HepG2 (cell line): Measurements from ENCODE around the gene MAGEA9. TPM values are rescaled to one million over a fixed set of nuclear protein-coding genes. Genes with fewer than 3 reads are reported as not detected.

ENCODE experiments used
- ATAC-seq: fragments of 200-7000 bp; cut with Tn5 transposase; 3 replicates; pipeline ENCODE4 v1.9.1; 2020; ENCODE audit warnings: mild to moderate bottlenecking, moderate library complexity
- BruUV-seq: library from RNA; stranded (reverse); fragments of 400-500 nt; replicated peaks from 2 replicates; lab custom pipeline; 2021; lab: Mats Ljungman, UMichigan
- CTCF ChIA-PET: fragments of 300-600 bp; formaldehyde crosslinking; extraction: SDS; loops from one replicate; lab custom pipeline; 2021; ENCODE audit warnings: low total read pairs, inconsistent platforms, low intra/inter-chr PET ratio; lab: Yijun Ruan, JAX
- POLR2A ChIA-PET: fragments of 350-600 bp; sonication (Branson Sonifier 250); formaldehyde crosslinking; loops from one replicate; lab custom pipeline; 2020; ENCODE audit warnings: antibody characterized with exemption, inconsistent platforms; lab: Yijun Ruan, JAX
- DNase-seq: peaks from one replicate; pipeline ENCODE4 v3.0.0-alpha.2; 2015; ENCODE audit warnings: low spot score
- FAIRE-seq: peaks from 3 replicates; lab custom pipeline; 2011; peaks lifted over from hg19 to GRCh38; lab: Jason Lieb, UNC
- H2AFZ ChIP-seq: one replicate; pipeline ENCODE4 v1.6.1; 2011; ENCODE audit warnings: low read length, inconsistent platforms
- H3K27ac ChIP-seq: fragments of 300-600 bp; 3 replicates; pipeline ENCODE4 v1.8.0; 2011; ENCODE audit warnings: mixed run types, mild to moderate bottlenecking, mixed read lengths, low read length, inconsistent platforms; ENCODE audit not compliant: insufficient read depth; ENCODE audit errors: extremely low read length
- H3K27me3 ChIP-seq, 2 experiments: fragments of 200-600 bp in 1 of 2; 2 replicates in 1 of 2; 3 replicates in 1 of 2; pipeline versions ENCODE4 v1.6.0 to v1.8.0; 2011; ENCODE audit warnings: low read length in 2 of 2, mild to moderate bottlenecking in 2 of 2, moderate library complexity in 2 of 2, inconsistent platforms in 1 of 2; ENCODE audit not compliant: insufficient read depth in 2 of 2, control insufficient read depth in 1 of 2
- H3K36me3 ChIP-seq, 2 experiments: fragments of 200-600 bp in 1 of 2; replicated peaks in 1 of 2; 2 replicates in 1 of 2; 3 replicates in 1 of 2; pipeline versions ENCODE4 v1.5.1 to v1.8.0; 2011; ENCODE audit warnings: low read length in 2 of 2, inconsistent platforms in 1 of 2; ENCODE audit not compliant: insufficient read depth in 2 of 2, control insufficient read depth in 1 of 2
- H3K4me1 ChIP-seq: 2 replicates; pipeline ENCODE4 v1.5.1; 2012; ENCODE audit warnings: low read length, inconsistent platforms; ENCODE audit not compliant: insufficient read depth
- H3K4me2 ChIP-seq: 2 replicates; pipeline ENCODE4 v1.6.0; 2011; ENCODE audit warnings: low read depth, low read length, inconsistent platforms
- H3K4me3 ChIP-seq, 3 experiments: fragments of 200-600 bp in 1 of 3; sonication (generic), shearing (Covaris generic) in 1 of 3; replicated peaks in 1 of 3; 2 replicates each; pipeline ENCODE4 v1.5.1; 2011 to 2016; ENCODE audit warnings: low read length in 3 of 3, inconsistent platforms in 2 of 3, low read depth in 2 of 3, mild to moderate bottlenecking in 2 of 3, control low read depth in 1 of 3, mixed read lengths in 1 of 3; ENCODE audit not compliant: insufficient read depth in 1 of 3
- H3K79me2 ChIP-seq: one replicate; pipeline ENCODE4 v1.6.1; 2011; ENCODE audit warnings: low read length, inconsistent platforms; ENCODE audit not compliant: insufficient read depth
- H3K9ac ChIP-seq: 2 replicates; pipeline ENCODE4 v1.6.0; 2011; ENCODE audit warnings: mild to moderate bottlenecking, low read depth, low read length, inconsistent platforms; ENCODE audit not compliant: insufficient read depth
- H3K9me3 ChIP-seq: 2 replicates; pipeline ENCODE4 v1.5.1; 2012; ENCODE audit warnings: mild to moderate bottlenecking, low read length
- H4K20me1 ChIP-seq: 2 replicates; pipeline ENCODE4 v1.6.0; 2011; ENCODE audit warnings: inconsistent platforms, mild to moderate bottlenecking, low read length, moderate library complexity; ENCODE audit not compliant: insufficient read depth
- BRF2 ChIP-seq: sonication (generic); formaldehyde crosslinking; IDR thresholded peaks from 2 replicates; pipeline ENCODE4 v1.8.1; 2022; ENCODE audit warnings: mild to moderate bottlenecking, missing genetic modification reagents
- CENPT ChIP-seq: sonication (generic); formaldehyde crosslinking; IDR thresholded peaks from 2 replicates; pipeline ENCODE4 v1.8.0; 2022; ENCODE audit warnings: low read depth, mild to moderate bottlenecking, moderate library complexity, missing genetic modification reagents
- FOXK1 ChIP-seq: sonication (generic); formaldehyde crosslinking; IDR thresholded peaks from 2 replicates; pipeline ENCODE4 v1.4.0; 2020; ENCODE audit warnings: low read depth, missing genetic modification reagents, borderline replicate concordance
- FOXP4 ChIP-seq: sonication (generic); formaldehyde crosslinking; IDR thresholded peaks from 2 replicates; pipeline ENCODE4 v1.4.0; 2020; ENCODE audit warnings: missing genetic modification reagents
- NR0B2 ChIP-seq: sonication (generic); formaldehyde crosslinking; IDR thresholded peaks from 2 replicates; pipeline ENCODE4 v1.4.0; 2020; ENCODE audit warnings: mild to moderate bottlenecking, missing genetic modification reagents
- PRDM10 ChIP-seq: sonication (generic); formaldehyde crosslinking; IDR thresholded peaks from 2 replicates; pipeline ENCODE4 v1.4.0; 2020; ENCODE audit warnings: low read depth, missing genetic modification reagents
- SMAD1 ChIP-seq: sonication (generic); formaldehyde crosslinking; IDR thresholded peaks from 2 replicates; pipeline ENCODE4 v1.4.0; 2020; ENCODE audit warnings: missing genetic modification reagents, low read depth, mild to moderate bottlenecking, borderline replicate concordance
- XBP1 ChIP-seq: sonication (generic); formaldehyde crosslinking; IDR thresholded peaks from 2 replicates; pipeline ENCODE4 v1.5.0; 2020; ENCODE audit warnings: missing genetic modification reagents
- ZNF484 ChIP-seq: sonication (generic); formaldehyde crosslinking; IDR thresholded peaks from 2 replicates; pipeline ENCODE4 v1.5.1; 2020; ENCODE audit warnings: mild to moderate bottlenecking, low read depth, missing genetic modification reagents, borderline replicate concordance
- ZNF652 ChIP-seq: IDR thresholded peaks from 2 replicates; pipeline ENCODE4 v1.6.1; 2016; ENCODE audit warnings: low read depth, borderline replicate concordance
- WGBS: methylation state at CpG from one replicate; pipeline ENCODE4 v1.1.6; 2017; ENCODE audit warnings: low lambda C conversion rate; 5-methylcytosine and 5-hydroxymethylcytosine counted together
- in situ Hi-C: cut with HindIII; loops from 2 replicates; pipeline ENCODE4 v1.10.0; 2017; ENCODE audit warnings: low pct_unique_long_range_greater_than_20kb; ENCODE audit not compliant: extremely low pct_ligation_motif_present
- intact Hi-C: fragments of 100-400 bp; cut with micrococcal nuclease; formaldehyde crosslinking; loops from one replicate; pipeline ENCODE4 v1.10.0; 2022; ENCODE audit not compliant: unreplicated experiment
- polyA plus RNA-seq, 8 experiments: library from polyadenylated mRNA; depleted of rRNA in 3 of 8; stranded (reverse) in 7 of 8; unstranded in 1 of 8; fragments of >200 nt; fragmentation: Illumina TruSeq in 4 of 8; extraction: Trizol in 4 of 8; gene quantifications; 2 replicates each; pipeline versions ENCODE4 v1.2.1 to v1.2.3, GENCODE V29; 2011 to 2016; ENCODE audit warnings: low read depth in 4 of 8, missing spikeins in 1 of 8, mixed read lengths in 1 of 8; ENCODE audit not compliant: insufficient read depth in 1 of 8
- total RNA-seq, 5 experiments: library from RNA; depleted of rRNA; stranded (reverse); fragments of >200 nt; fragmentation: Illumina TruSeq; extraction: Trizol; gene quantifications; 2 replicates each; pipeline ENCODE4 v1.2.3, GENCODE V29; 2016; ENCODE audit warnings: low read depth in 1 of 5

The MAGEA9 gene
- total and polyA plus RNA-seq, 2 of the 13 experiments (the other 11 are each of a cell fraction or from before 2014, with no cell fraction given), result 0.07 TPM; not detected in 1

GRCh38 chrX:149830192-149830873 is 48.6 kb downstream of the MAGEA9 start:
- WGBS, result 5% methylated on average over 18 of the region's 18 CpGs
- in situ Hi-C loops, result no loop called here

GRCh38 chrX:149831473-149831872 is 49.7 kb downstream of the MAGEA9 start:
- H3K27ac ChIP-seq, result no peak overlapping the region
- H3K4me3 ChIP-seq, result no peak overlapping the region
- no peak overlapping the region for H3K9ac ChIP-seq
- no peak overlapping the region for H3K4me2 ChIP-seq
- no peak overlapping the region for H2AFZ ChIP-seq
- intact Hi-C loops, result no loop called here
- H3K36me3 ChIP-seq, result no peaks in the 10 kb centered on the region
- no peaks in the 10 kb centered on the region for H3K4me1 ChIP-seq
- POLR2A ChIA-PET, result no interaction called here
- H3K9me3 ChIP-seq, result no peaks in the 10 kb centered on the region
- TF ChIP-seq SMAD1, result no peak
- no peak for TF ChIP-seq CENPT (CRISPR knock-in tag)
- no peak for TF ChIP-seq FOXP4 (CRISPR knock-in tag)
- no peak for TF ChIP-seq BRF2 (CRISPR knock-in tag)
- TF ChIP-seq NR0B2 (CRISPR knock-in tag), result no peak
- TF ChIP-seq ZNF484 (CRISPR knock-in tag), result no peak
- no peak for TF ChIP-seq XBP1
- no peak for TF ChIP-seq PRDM10
- TF ChIP-seq, all 625 proteins: peak for 0
- no peaks in the 10 kb centered on the region for H3K79me2 ChIP-seq
- H4K20me1 ChIP-seq, result no peaks in the 10 kb centered on the region
- ATAC-seq, result no peak
- WGBS, result no CpG with 5 or more reads among the region's 2 CpGs
- CTCF ChIA-PET, result no interaction called here
- in situ Hi-C loops, result no loop called here
- FAIRE-seq, result no peak
- BruUV-seq, result no TSS peak
- no peak for DNase-seq
- no peaks in the 10 kb centered on the region for H3K27me3 ChIP-seq

More at GRCh38 chrX:149830192-149830873, 48.6 kb downstream of the MAGEA9 start:
- no peak overlapping the region for H3K4me3 ChIP-seq
- no peak overlapping the region for H3K27ac ChIP-seq
- H4K20me1 ChIP-seq, result no peaks in the 10 kb centered on the region
- FAIRE-seq, result no peak
- TF ChIP-seq ZNF652 (CRISPR knock-in tag) (0 out of 2 replicates have a peak, but pooled peaks have one; percentile 46), FOXK1 (CRISPR knock-in tag) (no peak)
- DNase-seq, result no peak
- no peak for ATAC-seq
- peak overlapping the region; percentile 7; the same call in 1 of the 2 replicates for H3K4me2 ChIP-seq
- ChIA-PET CTCF (no interaction called here), POLR2A (no interaction called here)
- no peaks in the 10 kb centered on the region for H3K79me2 ChIP-seq
- H2AFZ ChIP-seq, result no peak overlapping the region
- no peaks in the 10 kb centered on the region for H3K4me1 ChIP-seq
- intact Hi-C loops, result no loop called here
- BruUV-seq, result no TSS peak
- H3K36me3 ChIP-seq, result no peaks in the 10 kb centered on the region
- no peaks in the 10 kb centered on the region for H3K27me3 ChIP-seq
- H3K9me3 ChIP-seq, result no peaks in the 10 kb centered on the region
- no peak overlapping the region for H3K9ac ChIP-seq
